Fibroblast of villous mesenchyme (primary cell): ENCODE measurements around the gene ARHGEF11. TPM values are rescaled to one million over a fixed set of nuclear protein-coding genes. Genes with fewer than 3 reads are reported as not detected.

Source experiments
- DNase-seq: peaks from one replicate; pipeline ENCODE4 v3.0.0-alpha.2; 2010; ENCODE audit warnings: low read depth
- H3K4me3 ChIP-seq: 2 replicates; pipeline ENCODE4 v1.5.1; 2011; ENCODE audit warnings: low read depth, mild to moderate bottlenecking, low read length
- CTCF ChIP-seq: IDR thresholded peaks from 2 replicates; pipeline ENCODE4 v1.5.1; 2012; ENCODE audit warnings: low read depth, mild to moderate bottlenecking, low read length; ENCODE audit not compliant: insufficient read depth
- total RNA-seq: library from RNA; depleted of rRNA; stranded (reverse); fragments of >200 nt; gene quantifications from 2 replicates; pipeline ENCODE4 v1.2.3, GENCODE V29; 2012

ARHGEF11 gene
- total RNA-seq, 1 donor, result 34.1 TPM

GRCh38 chr1:156948708-156949107, 96.8 kb downstream of the ARHGEF11 start:
- DNase-seq, result no peak
- no peak for TF ChIP-seq CTCF
- H3K4me3 ChIP-seq, result no peak overlapping the region

GRCh38 chr1:156947818-156948525, 97.6 kb downstream of the ARHGEF11 start:
- DNase-seq, result no peak
- TF ChIP-seq CTCF, result no peak
- no peak overlapping the region for H3K4me3 ChIP-seq

DNA sequence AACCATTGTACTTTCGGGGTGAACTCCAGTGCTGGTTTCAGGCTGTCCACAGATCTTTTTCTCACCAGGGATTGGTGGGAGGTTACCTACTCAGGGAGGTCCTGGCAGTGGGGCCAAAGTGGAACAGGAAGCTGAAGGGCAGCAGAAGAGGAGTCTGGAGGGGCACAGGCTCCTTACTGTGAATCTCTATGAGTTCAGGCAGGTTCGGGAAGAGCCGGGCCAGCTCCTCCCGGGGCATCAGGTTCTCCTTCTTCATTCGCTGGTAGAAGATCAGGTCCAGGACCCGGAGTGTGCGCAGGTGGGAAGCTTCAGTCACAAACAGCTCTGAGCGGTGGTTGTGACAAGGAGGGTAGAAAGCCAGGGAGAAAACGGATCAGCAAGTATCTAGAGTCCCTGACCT, 98.4 kb downstream of the ARHGEF11 start:
- DNase-seq, result no peak
- no peak for TF ChIP-seq CTCF
- H3K4me3 ChIP-seq, result no peak overlapping the region

GRCh38 chr1:156945881-156946661, 99.5 kb downstream of the ARHGEF11 start:
- no peak overlapping the region for H3K4me3 ChIP-seq
- TF ChIP-seq CTCF, result no peak
- no peak for DNase-seq

GRCh38 chr1:156944848-156945247, 100.7 kb downstream of the ARHGEF11 start:
- DNase-seq, result no peak
- no peak for TF ChIP-seq CTCF
- no peak overlapping the region for H3K4me3 ChIP-seq

DNA sequence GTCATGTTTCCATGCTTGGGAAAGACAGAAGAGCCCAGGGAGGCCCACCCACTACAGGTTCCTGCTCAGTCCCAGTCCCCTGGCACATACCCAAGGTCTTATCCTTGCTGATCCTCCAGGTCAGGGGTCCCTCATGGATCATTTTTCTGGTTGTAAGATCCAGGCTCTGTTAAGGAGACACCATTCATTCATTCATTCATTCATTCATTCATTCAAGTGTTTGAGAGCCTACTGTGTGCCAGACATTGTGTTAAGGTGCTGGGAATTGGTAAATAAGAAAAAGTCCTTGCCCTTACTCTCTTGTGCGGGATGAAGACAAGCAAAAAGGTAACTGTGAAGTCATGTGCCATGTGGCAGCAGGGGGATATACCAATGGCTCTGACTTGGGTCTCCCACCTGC, 101.3 kb downstream of the ARHGEF11 start:
- no peak for TF ChIP-seq CTCF
- no peak overlapping the region for H3K4me3 ChIP-seq
- no peak for DNase-seq
